HG02642 (cell line): Measurements from ENCODE around the gene ITGB2.

Experiments used
- ATAC-seq: cut with Tn5 transposase; IDR thresholded peaks from one replicate; pipeline ENCODE4 v1.9.1; 2021; ENCODE audit warnings: mild to moderate bottlenecking; ENCODE audit not compliant: unreplicated experiment, poor library complexity

ITGB2 gene

DNA sequence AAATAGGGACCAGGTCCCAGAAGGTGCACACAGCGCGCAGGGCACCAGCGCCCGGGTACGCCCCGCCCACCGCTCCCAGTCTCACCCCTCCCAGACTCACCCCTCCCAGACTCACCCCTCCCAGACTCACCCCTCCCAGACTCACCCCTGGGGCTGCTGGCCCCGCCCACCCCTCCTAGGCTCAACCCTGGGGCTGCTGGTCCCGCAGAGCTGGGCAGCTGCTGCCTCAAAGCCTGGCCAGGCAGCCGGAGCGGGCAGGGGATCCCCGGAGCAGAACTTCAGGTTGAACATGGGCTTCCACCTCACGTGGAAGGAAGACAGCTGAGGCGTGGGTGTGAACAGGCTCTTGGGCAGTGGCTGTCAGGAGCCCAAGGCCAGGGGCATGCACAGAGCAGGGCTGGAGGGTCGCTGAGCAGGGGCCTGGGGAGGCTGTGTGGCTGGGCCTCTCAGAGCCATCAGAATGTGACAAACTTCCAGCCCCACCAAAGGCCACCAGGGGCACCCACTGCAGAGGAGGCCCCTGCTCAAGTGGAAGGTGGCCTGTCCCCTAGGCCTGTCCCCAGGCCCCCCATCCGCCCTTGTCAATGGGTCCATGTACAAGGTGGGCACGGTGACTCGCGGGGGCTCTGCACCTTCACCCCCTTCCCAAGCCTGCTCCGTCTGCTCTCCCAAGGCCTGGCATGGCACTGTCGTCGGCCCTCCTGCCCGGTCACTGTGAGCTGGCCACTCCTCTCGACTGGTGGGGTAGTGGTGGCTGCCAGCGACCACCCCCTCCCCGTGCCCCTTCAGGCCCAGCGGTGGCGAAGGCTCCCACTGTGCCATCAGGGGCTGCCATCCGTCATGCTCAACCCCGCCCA is 82.4 kb downstream of the ITGB2 start:
- no peak for ATAC-seq

DNA sequence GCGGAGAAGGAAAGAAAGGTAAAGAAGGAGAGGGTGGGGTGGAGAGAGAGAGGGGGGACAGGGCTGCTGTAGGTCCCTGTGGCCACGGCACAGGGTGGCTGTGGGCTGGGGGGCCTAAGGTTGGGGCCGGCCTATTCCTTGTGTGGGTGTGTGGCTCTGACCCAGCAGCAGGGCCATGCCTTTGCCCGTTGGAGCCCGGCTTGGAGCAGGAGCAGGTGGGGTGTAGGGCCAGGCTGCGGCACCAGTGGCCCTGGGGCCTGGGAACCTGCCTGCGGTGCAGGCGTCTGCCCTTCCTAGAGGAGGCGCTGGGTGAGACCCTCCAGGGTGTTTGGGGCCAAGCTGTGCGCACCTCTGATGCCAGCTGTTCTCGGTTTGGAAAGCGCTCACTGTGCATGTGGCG is 83.2 kb downstream of the ITGB2 start:
- no peak for ATAC-seq

DNA sequence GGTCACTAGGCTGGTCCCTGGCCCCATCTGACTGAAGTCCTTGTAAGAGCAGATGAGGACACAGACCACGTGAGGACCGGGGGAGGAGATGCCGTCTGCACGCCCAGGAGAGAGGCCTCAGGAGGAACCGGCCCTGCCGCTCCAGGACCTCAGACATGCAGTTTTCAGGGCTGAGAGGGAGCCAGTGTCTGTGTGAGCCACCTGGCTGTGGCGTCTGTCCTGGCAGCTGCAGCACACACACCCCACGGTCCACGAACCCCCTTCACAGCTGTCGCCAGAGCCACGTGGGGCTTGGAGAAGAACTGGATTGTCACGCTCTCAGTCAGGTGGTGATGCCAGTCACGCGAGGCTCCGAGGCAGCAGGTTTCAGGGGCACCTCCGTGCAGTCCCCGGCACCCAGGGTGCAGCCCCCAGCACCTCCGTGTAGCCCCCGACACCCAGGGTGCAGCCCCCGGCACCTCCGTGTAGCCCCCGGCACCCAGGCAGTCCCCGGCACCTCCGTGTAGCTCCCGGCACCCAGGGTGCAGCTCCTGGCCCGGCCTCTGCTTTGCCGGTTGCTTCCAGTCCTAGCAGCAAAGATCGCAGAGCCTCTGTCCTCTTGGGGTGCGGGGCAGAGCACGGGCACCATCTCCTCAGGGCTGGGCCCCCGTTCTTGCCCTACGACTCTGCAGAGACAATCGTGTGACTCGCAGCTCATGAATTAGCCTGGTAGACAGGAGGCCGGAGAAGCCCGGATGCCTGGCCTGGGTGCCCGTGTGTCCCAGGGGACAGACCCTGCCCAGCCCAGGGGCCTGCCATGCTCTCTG is 83.8 kb downstream of the ITGB2 start:
- ATAC-seq: no peak

DNA sequence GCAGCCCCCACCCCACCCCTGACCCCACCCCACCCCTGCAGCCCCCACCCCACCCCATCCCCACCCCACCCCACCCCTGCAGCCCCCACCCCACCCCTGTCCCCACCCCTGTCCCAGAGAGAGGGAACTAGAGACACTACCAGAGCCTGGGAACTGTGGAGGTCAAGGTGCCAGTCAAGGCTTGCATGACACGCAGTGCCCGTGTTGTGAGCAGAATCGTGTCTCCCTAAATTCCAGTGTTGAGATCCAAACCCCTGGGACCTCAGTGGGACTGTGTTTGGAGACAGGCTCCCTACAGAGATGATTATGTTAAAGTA is 84.4 kb downstream of the ITGB2 start:
- no peak for ATAC-seq
